Measurements from ENCODE around the gene SDHA.
"Not testable (repeated sequence)": the region's sequence is repeated elsewhere in the genome, so short reads cannot be mapped to it uniquely, and the experiment has no call there.

Gene SDHA

DNA sequence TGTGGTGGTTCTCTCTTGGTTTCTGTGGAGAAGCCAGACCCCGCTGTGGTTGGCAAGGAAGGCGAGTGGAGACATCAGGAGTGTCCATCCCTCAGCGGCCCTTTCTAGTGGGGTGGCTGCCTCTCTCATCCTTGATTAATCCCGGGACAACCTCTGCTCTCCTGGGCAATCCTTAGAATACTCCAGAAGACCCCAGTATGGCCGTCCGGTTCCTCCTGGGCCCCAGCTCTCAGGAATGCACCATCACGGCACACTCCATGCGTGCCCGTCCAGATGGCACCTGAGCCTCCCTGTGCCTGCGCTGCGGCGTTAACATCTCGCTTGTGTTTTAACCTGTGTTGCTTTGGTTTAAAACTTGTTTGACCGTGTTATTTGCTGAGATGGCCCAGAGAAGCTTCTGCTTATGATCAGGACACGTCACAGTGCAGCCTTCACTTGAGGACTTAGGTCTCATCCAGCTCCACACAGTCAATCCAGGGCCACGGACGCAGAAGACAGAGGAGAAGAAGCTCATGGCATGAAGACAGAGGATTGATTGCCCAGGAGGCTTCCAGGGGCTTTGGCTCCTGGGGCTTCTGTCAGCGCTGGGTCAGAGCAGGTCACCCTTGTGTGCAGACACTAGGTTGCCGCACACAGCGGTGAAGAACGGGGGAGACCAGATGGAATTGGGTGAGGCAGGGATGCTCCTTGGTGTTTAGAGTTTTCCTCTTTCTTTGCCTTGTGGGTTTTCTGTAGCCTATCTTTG is 82.7 kb downstream of the SDHA start:
- DNase-seq (ENCODE audit: low read depth in 2 of 2) = not testable (repeated sequence)

DNA sequence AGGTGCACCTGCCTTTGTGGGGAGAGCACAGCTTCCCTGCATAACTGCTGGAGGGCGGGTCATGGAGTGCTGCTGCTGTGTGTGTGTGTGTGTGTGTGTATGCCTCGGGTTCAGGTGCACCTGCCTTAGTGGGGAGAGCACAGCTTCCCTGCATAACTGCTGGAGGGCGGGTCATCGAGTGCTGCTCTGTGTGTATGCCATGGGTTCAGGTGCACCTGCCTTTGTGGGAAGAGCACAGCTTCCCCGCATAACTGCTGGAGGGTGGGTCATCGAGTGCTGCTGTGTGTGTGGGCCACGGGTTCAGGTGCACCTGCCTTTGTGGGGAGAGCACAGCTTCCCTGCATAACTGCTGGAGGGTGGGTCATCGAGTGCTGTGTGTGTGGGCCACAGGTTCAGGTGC is 84.3 kb downstream of the SDHA start:
- not testable (repeated sequence) for DNase-seq (ENCODE audit: low read depth in 2 of 2)

- DNase-seq (ENCODE audit: low read depth in 2 of 2) = no peak
Observed at GRCh38 chr5:302966-303365, 84.8 kb downstream of the SDHA start.

DNA sequence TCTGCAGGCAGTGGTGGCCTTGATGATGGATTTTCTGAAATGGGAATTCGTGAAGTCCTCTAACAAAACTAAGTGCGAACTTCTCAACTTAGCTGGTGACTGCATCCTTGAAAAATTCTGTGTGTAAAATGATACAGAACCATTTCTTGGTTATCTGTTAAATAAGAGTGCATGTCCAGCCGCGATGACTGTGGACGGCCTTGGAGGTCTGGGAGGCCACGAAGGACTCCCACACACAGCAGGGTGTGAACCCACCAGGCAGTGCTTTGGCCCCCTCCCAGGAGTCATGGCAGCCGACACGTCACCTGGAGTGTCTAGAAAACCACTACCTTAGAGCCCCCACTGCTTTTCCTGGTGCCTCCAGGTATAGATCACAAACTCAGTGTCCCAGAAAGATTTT is 85.6 kb downstream of the SDHA start:
- not testable (repeated sequence) for DNase-seq (ENCODE audit: low read depth in 2 of 2)

DNA sequence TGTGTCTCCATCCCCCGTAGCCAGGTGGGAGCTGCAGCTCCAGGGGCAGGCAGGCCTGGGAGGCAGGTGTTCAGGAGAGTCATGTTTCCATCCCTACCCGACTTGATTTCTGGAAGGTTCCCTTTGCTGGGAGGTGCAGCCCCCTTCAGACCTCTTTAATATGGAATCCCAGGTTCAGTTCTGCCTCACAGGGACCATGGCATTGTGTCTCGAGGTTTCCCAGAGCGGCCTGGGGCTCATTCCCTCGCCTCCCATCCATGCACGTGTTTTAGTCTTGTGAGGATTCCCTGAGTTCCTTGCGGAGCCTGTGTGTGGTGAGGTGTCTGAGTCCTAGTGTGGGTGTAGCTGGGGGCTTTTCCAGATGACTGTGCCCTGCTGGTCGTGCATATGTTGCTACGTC is 86.9 kb downstream of the SDHA start:
- DNase-seq (ENCODE audit: low read depth in 2 of 2) = no peak

DNA sequence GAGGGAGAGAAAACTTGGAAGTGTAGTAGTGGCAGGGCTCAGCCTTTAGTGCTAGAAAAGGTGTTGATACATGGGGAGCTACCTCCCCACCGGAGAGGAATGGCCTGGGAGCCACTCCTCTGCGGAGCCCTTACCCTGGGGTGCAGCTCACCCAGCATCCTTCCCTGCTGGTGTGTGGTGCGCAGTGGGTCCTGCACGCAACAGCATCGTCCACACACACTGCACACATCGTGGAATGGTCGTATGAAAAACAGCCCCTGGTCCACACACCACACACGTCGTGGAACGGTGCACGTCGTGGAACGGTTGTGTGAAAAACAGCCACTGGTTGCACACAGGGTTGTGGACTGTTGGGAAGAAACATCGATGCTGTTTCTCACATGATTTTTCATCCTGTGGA is 87.3 kb downstream of the SDHA start:
- DNase-seq (ENCODE audit: low read depth in 2 of 2) = no peak

DNA sequence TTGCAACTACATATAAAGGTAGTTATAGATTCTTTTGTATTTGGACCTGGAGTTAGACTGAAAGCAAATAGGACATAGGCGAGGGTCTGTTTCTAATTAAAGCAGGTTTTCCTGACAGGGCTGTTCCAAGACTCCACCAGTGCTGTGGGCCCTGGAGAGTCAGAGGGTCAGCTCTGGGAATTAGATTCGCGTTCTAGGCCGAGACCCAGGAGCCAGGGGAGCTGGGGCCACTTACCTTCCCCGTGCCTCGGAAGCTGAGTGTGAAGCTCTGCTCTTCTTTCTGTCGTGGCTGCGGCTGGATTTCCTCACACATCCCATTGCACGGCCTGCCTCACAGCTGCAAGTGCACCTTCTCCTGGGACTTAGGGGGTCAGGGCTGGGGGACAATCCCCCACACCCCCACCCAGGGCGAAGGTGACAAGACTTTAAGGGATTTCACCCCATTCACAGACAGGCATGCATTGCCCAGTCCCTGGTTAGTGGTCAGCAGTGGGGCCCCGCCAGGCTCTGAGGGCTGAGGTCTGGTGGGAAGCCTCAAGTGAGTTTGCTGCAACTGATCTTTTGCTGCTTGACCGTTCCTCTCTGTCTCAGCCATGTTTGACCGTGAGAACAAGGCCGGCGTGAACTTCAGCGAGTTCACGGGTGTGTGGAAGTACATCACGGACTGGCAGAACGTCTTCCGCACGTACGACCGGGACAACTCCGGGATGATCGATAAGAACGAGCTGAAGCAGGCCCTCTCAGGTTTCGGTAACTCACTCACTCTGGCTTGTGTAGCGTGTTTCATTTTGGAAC is 88.1 kb downstream of the SDHA start:
- no peak for DNase-seq (ENCODE audit: low read depth in 2 of 2)

Measured in fibroblast of skin of left quadriceps (primary cell).